ENCODE results near the gene AP5S1.
"Not testable (repeated sequence)": the region's sequence is repeated elsewhere in the genome, so short reads cannot be mapped to it uniquely, and the experiment has no call there.

AP5S1 gene, protein sequence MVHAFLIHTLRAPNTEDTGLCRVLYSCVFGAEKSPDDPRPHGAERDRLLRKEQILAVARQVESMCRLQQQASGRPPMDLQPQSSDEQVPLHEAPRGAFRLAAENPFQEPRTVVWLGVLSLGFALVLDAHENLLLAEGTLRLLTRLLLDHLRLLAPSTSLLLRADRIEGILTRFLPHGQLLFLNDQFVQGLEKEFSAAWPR

DNA sequence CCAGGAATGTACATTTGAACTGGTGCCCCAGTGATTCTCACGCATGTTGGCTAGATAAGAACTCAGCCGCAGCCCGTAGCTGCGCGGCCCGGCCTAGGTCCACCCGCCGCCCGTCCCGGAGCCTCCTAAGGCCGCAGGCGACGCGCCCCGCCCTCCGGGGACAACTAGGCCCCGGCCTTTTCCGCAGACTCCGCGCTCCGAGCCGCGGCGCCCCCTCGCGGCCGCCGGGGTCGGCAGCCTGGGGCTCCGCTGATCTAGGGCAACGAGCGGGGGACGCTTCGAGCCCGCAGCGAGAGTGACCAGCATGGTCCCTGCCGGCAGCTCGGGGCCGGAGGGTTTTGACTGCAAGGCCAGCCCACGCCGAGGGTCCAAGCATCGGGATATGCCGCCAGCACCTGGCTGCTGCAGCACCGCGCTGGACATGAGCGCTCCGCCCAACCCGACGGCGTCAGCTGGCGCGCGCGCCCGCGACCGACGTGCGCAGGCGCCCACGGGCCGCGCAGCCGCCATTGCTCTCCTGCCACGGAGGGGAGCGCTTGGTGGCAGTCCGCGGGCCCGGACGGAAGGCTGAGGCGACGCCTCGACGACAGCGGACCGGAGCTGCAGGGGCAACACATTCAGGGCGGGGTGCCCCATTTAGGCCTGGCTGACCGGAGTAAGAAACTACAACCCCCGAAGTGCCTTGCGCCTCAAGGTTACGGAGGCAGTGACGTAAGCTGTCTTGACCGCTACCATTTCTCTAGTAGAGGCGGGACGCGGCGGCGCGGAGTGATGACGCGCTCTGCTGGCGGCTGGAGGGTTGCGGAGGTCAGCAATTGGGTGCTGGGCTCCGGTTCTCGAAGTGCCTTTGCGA, at the start of gene AP5S1:
TSS of gene AP5S1 (plus strand) at position 500 of the 853 bp plus-strand sequence. CDS start 1,571 bp downstream, outside the sequence.
- peak; percentile 93 for DNase-seq

DNA sequence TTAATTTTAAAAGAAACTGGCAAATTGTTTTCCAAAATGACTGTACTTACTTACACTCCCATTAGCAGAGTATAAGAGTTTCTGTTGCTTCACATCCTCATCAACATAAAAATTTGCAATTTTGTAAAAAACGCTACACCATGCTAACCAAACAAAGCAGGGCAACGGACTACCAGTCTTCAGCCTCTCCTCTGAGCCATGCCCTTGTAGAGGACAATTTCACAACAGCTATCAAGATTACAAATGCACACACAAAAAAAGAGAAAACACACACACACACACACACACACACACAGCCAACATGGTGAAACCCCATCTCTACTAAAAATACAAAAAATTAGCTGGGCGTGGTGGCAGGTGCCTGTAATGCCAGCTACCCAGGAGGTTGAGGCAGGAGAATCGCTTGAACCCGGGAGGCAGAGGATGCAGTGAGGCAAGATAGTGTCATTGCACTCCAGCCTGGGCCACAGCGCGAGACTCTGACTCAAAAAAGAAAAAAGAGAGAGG, 48.7 kb upstream of the AP5S1 start:
- DNase-seq: no peak

DNA sequence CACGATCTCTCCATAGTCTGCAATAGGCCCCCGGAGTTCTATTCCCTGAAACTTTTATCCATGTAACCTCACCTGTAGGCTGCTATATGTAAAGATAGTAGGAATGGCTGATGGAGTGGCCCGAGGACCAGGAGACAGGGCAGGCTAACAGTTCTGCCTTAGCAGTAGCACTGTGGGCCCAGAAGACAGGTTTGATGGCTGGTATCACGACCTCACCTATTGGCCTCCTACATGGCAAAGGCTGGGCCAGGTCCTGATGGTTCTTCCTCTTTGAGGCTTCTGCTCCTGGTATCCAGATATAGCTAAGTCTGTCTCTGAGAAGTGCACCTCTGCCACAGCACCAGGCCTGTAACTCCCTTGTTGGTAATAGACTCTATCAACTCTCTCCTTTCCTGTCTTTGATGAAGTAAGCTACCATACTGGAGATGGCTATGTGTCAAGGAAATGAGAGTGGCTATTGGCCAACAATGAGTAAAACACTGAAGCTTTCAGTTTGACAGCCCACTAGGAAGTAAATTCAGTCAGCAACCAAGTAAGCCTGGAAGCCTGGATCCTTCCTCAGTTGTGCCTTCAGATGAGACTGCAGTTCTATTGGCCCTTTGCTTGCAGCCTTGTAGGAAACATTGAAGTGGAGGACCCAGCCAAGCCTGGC, 44.8 kb upstream of the AP5S1 start:
- no peak for DNase-seq

DNA sequence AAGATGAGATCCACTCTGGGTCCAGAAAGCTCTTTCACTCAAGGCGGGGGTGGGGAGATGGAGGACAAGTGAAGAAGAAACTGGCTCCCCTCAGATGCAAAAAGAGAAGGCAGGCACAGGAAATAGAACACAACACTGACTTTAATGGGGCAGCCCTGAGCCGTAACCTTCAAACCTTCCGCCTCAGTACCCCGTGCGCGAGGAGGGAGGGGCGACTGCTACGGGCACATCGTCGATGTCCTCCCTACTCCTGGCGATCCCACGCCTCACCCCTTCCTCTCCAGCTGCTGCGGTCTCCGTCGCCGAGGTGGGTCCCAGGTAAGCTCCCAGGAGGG, 43.0 kb upstream of the AP5S1 start:
- DNase-seq: no peak

DNA sequence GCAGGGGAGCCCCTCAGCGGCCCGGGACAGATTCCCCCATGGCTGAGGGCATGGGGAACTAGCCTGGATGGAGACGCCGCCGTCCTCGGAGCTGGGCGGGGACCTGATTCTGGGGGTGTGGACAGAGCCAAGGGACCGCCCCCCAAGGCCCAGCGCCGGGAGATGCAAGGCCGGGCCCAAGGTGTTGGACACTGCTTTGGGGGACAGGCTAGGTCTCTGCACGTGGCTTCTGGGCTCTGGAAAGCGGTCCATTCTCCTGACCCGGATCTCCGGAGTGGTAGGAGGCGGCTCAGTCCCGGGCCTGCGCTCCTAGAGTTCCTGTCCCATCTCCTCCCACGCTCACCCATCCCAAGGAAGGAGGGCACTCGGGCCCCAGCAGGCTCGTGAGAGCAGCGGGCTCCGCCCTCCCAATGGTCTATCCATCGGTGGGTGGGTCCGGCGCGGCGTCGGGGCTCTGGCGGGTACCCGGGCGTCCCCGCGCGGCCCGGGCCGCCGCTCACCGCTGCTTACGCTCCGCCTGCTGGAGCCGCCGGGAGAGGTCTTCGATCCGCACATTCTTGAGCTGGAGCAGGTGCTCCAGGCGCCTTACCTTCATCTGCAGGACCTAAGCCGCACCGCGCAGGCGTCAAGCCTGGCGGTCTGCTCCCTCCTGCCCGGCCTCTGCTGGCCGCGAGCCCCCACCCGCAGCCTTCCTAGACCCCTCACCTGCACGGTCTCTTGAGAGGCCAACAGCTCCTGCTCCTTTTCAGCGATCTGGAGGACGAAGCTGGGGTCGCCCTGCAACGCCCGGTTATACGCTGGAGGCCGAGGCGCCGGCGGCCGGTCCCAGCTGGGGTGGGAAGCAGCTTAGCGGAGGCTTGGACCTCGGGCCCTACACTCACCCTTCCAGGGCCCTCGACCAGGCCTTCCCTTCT, 42.4 kb upstream of the AP5S1 start:
- DNase-seq: peak; percentile 66

DNA sequence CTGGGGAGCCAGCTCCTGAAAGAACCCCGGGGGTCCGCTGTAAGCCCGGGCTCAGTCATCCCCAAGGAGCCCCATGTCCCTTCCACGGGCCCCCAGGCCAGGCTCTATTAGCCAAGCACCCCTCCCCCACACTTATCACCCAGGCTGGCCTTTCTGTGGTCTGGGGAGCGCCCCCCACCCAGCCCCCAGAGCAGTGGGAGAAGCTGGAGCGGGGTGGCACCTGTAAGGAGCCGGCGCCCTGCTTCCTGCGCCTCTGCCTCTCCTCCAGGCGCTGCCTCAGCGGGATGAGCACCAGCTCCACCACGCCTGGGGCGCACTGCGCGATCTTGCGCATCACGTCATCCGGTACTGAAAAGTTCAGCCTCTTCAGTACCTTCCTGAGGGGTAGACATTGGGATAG, 41.4 kb upstream of the AP5S1 start:
- DNase-seq: no peak

DNA sequence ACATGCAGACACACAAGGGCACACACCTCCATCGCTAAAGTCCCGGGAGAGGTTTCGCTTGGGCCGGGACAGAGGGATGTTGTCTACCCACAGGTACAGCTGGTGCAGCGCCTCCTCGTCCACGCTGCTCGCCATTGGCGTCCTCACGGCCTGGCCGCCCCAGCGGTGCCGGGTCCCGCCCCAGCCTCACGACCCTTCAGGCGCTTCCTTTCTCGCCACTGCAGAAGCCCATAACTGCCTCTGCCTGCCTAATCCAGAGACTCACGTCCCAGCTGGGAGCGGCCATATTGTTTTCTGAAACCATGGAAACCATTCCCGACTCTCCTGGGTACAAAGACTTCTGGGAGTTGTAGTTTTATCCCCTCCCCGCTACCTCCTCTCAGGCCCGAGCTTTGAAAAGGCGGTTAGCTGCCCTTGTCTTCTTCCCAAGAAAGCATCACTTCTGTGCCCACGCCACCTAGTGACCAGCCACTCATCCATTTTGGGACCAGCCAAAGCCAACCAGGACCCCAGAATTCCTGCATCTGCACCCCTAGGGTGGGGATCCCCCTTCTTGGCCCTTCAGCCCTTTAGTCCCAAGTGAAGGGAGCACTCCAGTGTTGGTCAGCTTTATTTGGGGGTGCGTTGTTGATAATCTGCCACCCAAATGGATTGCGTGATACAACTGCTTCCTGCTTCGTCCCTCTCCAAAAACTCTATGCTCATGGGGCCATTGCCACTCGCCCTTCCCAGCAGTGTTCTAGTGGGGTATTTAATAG, 39.0 kb upstream of the AP5S1 start, which contains the start of gene SPEF1:
TSS of gene SPEF1 (minus strand) at position 296 of the 758 bp plus-strand sequence. CDS start at position 135, 161 bp downstream.
- peak; percentile 59 for DNase-seq

DNA sequence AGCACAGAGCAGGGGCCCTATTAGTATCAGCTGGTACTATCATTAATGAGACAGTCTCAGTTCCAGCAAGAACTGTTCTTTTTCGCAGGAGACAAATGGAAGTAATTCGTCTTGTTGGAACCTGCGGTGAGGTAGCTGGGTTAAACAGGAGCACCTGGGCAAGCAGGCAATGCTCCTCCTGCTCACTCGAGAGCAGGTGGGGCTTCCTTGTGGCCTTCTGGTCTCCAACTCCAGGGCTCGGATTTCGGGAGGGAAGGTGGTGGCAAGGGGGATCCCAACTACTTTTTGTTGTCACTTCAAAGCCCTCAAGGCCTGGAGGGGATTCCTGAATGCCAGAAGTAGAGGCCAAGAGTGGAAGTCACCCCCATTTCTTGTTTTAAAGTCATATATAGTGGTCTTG, 37.8 kb upstream of the AP5S1 start:
- DNase-seq: no peak

DNA sequence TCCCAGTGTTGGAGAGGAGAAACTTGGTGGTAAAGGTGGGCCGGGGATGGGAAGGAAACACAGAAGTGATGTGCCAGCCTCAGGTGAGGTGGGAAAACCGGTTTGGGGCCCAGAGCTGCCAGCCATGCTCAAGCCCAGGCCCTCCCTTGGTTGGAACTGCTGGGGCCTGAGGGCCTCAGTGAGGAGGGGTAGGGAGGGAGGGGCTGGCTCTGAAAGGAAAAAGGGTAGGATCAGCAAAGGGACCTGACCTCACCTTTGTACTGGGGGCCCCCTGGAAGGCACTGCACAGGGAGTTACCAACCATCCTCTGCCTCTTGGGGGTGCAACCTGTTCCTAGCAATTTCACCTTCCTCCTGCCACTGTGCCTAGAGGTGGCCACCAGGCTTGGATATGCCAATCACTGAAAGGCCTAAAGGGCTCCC, 37.3 kb upstream of the AP5S1 start:
- no peak for DNase-seq

DNA sequence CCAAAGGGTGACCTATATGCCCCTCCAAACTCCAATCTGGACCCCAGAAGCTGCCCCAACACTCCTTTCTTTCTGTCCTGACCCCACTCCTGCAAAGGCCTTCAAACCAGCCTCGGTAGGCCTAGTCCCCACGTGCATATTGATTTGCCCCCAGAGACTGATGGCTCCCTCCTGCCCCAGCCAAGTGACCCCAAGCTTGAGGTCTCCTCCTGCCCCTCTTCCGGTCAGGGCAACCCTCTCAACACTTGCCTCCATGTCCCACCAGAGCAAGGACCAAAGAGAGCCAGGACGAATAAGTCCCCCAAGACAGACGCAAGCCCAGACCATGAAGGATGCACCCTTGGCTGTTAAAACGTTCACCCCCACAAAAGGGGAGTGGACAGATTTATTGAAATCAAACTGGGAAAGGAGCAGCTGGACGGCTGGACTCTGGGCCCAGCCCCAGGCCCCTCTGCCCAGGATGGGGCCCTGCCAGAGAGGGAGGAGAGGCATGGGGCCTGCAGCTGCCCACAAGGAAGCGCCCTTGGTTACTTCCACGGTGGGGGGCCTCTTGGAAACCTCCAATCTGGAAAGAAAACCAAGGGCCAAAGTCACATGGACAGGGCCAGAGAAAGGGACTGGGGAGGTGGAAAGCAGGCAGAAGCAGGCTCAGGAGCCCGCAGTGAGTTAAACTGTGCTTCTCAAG, 36.7 kb upstream of the AP5S1 start:
- DNase-seq: no peak

DNA sequence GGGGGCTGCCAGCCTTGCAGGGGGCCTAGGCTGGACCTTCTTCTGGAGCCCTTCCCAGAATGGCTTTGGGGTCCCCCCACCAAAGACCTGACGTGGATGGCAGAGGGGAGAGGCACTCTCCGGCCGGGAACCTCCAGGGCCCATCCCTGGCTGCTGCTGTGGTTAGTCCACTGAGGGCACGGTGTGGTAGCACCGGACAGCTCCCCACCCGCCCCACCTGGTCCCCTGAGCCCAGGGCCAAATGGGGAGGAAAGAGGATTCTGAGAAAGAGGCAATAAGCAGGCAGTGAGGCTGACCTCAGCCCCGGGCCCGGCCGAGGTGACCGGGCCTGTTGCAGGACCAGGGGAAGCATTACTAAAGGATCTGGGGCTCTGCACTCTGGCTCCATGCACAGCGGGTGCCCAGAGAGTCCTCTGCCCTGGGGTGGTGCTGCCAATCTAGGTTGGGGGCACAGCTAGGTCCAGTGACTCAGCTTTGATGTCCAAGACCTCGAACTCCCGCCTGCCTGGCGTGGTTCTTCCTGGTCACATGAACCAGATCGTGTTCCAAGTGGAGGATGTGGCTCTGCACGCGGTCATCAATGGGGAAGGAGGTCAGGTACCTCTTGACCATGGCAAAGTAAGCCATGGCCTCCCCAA, 36.0 kb upstream of the AP5S1 start:
- DNase-seq: no peak

DNA sequence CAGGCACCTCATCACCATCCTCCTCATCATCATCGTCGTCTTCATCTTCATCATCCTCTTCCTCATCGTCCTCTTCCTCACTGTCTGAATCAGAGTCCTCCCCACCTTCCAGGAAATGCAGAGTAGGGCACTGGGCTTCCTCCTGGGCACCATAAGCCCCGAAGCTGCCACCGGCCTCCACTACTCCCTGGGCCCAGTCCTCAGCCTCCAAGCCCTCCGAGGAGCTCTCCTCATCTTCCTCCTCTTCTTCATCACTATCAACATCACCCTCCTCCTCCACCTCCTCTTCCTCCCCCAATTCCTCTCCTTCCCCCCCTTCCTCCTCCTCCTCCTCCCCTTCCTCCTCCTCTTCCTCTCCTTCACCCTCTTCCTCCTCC, 35.5 kb upstream of the AP5S1 start:
- no peak for DNase-seq

DNA sequence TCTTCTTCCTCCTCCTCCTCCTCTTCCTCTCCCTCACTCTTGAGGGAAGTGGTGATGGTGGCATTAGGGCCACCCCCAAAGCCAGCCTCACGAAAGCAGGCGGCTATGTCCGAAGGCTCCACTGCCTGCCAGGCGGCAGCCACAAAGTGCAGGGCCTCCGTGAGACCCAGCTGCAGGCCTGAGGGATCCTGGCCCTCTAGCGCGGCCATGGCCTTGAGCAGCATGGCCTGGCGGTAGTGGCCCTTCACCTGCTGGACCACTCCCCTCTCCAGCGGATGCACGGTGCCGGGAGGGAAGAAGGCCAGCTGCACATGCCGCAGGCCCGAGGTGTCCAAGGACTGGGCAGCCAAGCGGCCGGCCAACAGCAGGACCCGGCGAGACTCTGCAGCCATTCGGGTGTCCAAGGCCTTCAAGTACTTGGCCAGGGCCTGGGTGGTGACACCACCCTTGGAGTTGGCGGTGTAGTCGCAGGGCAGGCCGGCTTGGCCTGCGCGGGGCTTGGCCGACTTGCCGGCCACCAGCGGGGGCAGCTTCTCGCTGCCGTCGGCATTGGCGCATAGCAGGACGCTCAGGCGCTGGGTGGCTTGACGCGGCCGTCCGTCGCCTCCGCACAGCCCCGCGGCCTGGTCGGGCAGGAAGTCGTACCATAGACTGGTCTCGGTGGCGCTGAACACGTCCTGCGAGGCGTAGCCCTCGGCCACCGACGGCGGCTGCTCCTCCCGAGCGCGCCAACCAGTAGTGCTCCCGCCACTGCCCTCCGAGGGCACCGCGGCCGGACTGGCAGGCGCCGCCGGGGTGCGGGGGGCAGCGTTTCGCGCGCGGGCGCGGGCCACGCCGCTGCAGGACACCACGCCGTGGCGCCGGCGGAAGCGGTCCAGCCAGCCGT, 34.9 kb upstream of the AP5S1 start:
- no peak for DNase-seq

DNA sequence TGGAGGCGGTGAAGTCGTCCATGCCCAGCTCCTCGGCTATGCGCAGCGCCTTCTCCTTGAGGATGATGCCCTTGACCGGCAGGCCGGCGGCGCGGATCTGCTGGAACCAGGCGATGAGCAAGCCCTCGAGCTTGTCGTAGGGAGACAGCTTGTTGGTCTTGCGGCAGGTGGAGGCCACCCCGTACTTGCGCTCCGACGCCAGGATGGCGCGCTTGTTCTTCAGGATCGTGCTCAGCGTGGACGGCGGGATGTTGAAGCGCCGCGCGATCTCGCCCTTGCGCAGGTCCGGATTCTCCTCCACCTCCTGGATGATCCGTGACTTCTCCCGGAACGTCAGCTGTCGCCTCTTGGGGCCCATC, 34.2 kb upstream of the AP5S1 start:
- DNase-seq: peak; percentile 69

DNA sequence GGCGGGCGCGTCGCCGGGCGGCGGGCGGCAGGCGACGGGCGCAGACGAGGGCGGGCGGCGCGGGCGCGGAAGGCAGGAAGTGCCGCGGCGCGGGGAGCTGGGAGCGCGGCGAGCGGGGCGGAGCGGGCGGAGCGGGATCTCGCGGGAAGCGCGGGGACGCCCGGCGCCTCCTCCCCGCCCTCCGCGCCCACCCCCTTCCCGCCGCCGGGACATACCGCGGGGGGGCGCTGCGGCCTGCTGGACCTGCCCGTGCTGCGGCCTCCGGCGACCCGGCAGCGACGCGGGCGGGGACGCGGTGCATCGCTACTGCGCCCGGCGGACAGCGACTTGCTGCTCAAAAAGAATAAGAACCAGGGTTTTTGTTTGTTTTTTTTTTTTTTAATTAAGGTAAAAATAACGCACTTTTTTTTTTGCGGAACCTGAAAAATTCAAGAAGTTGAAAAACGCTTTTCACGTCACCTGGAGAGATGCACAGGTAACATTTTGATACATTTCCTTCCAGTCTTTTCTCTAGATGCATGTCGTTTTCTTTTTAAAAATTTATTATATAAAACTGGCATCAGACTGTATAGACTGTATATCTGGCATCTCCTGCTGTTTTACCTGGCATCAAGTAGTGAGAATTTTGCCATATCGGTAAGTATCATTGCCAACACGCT, 33.6 kb upstream of the AP5S1 start, which contains the start of gene CENPB:
TSS of gene CENPB (minus strand) at position 76 of the 659 bp plus-strand sequence. CDS start 257 bp downstream, outside the sequence.
- peak; percentile 91 for DNase-seq

DNA sequence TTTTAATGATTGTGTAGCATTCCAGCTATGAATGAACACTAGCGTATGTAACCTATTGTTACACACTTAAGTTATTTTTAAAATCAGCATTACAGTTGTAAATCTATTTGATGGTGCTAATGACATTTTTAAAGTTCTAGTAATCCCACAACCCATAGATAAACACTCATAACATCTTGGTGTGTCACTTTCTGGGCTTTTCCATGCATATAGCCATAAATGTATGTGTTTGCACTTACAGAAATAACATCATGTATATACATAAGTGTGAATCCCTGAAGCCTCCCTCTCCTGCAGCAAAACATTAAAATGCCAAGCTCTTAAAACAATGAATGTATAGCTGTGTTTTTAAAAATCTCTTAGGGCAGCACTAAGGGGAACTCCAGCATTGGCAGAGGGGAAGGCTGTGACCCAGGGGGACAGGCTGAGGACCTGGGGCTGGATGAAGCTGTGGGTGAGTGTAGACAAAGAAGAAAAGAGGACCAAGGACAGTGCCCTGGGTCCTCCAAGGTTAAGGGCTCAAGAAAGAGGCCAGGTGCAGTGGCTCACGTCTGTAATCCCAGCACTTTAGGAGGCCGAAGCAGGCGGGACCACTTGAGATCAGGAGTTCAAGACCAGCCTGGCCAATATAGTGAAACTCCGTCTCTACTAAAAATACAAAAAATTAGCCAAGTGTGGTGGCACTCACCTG, 32.9 kb upstream of the AP5S1 start:
- DNase-seq: no peak

DNA sequence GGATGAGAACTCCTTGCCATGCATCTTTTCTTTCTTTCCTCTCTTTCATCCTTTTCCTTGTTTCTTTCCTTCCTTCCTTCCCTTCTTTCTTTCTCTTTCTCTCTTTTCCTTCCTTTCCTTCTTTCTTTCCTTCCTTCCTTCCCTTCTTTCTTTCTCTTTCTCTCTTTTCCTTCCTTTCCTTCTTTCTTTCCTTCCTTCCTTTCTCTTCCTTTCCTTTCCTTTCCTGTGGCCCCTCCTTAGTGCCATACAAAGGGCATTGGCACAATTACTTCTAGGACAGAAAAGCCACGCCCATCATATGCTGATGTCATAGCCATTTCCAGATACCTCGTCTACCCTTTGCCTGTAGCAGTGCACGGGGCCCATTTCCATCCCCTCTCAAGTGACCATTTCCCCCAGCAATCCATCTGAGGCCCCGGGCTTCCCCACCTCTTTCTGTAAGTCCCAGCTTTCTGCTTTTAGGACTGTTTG, 31.6 kb upstream of the AP5S1 start:
- no peak for DNase-seq

DNA sequence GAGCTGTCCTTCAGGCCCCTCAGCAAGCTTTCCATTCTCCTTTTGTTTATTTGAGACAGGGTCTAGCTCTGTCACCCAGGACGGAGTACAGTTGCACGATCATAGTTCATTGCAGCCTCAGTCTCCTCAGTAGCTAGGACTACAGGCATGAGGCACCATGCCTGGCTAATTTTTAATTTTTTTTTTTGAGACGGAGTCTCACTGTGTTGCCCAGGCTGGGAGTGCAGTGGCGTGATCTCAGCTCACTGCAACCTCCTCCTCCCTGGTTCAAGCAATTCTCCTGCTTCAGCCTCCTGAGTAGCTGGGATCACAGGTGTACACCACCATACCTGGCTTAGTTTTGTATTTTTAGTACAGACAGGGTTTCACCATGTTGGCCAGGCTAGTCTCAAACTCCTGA, 31.1 kb upstream of the AP5S1 start:
- not testable (repeated sequence) for DNase-seq

All from activated CD4-positive, alpha-beta T cell treated with anti-CD3 and anti-CD28 coated beads for 48 hours (primary cell).